ENCODE measurements around the gene ZNF710.

ZNF710 gene

DNA sequence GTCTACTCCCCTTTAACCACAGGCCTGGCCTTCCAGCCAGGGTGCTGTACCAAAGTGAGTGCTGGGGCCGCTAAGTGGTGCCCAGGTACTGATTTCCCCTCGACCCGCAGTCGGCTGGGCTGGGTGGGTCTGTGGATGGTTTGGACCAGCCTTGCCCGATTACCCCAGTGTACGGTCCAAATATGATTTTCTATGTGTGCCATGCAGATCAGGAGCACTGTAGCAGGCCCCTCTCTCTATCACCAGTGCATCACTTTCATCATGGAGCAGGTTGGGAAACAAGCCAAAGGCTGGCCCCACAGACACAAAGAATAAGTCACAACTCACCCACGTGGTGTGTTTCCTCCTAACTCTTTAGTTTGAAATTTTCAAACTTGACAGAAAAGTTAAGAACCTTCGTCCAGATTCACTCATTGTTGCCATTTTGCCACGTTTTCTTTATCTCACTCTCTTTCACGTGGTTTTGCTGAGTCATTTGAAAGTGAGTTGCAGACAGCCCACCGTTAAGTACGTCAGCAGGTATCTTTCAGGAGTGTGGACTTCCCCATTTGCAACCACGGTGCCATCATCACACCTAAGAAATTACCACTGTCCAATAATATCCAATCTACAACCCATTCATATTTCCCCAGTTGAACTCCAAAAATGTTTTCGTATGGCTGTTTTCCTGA is 37.0 kb downstream of the ZNF710 start:
- no peak for DNase-seq (ENCODE audit: low read depth, low spot score)

- no peak for DNase-seq (ENCODE audit: low read depth, low spot score)
Measured at GRCh38 chr15:90038632-90039095, 37.5 kb downstream of the ZNF710 start.

- DNase-seq (ENCODE audit: low read depth, low spot score) = no peak
Measured at GRCh38 chr15:90039996-90040395, 38.9 kb downstream of the ZNF710 start.

DNA sequence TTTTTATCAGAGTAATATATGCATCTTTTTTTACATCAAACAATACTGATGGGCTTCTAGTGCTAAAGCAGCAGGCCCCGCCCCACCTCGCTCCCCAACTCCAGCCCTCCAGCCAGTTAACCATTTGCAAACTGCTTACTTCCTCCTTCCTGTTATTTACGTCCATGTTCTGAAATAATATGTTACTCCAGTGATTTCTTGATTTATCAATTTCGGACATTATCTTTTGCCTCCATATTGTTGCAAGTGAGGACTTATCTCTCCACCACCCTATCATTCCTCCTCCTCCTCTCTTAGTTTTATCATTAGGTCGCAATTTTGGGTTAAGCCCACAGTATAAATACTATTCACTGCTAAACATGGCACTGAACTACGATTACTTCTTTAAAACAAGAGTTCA is 39.5 kb downstream of the ZNF710 start:
- DNase-seq (ENCODE audit: low read depth, low spot score) = no peak

DNA sequence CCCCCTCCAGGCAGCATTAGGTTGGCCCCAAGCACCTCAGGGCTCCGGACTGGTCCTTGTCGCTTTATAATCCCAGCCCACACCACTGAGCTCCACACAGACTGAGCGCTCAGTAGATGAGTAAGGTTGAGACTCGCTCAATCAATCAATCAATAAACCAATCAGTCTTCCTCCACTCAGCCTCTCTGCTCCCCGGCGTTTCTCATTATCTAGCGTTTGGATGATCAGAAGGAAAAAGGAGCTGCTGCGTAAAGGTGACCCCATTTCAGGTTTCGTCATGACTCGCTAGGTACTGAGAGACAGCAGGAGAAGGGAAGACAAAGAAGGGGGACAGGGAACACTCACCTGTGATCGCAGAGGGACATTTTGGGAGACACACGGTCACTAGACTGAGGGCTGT is 41.2 kb downstream of the ZNF710 start:
- no peak for DNase-seq (ENCODE audit: low read depth, low spot score)

- no peak for DNase-seq (ENCODE audit: low read depth, low spot score)
Measured at GRCh38 chr15:90042766-90043529, 41.8 kb downstream of the ZNF710 start.

DNA sequence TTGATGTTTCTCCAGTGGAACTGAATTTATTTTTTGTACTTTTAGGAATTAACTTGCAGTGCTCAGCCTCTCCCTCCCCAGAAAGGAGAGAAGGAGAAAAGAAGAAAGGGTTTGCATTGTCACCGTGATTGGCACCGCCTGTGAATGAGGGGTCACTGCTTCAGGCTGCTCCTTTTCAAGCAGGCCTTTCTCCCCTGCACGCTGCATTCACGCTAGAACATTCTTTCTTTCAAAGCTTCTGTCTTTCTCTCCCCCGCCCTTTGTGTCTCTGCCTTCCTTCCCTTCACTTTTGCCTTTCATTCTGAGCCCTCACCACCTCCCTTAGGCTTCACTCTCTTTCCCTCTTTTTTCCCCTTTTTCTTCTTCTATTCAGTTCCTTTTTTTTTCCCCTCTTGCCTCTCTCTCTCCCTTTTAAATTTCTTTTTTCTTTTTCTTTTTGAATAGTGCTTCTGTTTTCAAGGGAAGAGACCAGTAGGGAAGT is 42.4 kb downstream of the ZNF710 start:
- no peak for DNase-seq (ENCODE audit: low read depth, low spot score)

DNA sequence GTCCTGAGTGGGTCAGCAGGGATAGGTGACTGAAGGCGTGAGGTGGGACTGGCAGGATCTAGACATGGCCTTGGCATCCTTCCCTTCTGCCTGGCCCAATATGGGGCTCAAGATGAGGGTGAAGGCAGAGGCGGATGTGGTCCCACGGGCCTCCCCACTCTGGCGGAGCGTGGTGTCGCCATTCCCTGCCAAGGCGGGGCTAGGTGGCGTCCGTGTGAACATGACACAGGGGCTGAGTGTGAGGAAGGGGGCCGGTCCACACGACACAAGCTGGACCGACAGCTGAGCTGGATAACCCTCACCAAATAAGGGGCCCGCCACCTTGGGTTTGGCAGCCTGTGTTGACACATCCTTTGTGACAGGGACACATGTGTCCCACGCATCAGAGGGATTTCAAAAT is 43.1 kb downstream of the ZNF710 start:
- no peak for DNase-seq (ENCODE audit: low read depth, low spot score)

DNA sequence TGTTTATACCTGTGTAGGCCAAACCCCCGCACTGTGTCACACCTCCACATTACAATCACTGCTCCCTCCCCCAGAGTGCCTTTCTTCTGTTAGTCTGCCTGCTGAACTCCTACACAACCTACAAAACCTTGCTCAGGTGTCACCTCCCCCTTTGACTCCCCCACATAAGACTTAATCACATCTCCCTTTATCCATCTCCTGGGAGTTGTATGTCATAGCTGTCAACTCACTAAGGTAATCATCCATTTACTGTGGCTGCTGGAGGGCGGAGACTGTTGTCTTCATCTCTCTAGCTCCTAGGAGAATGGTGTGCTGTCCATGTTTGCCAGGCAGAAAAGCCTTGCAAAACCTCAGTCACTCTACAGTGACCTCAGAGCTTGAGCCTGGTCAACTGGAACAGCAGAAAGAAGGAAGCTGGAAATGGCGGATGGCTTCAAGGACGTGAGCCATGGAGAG is 43.8 kb downstream of the ZNF710 start:
- no peak for DNase-seq (ENCODE audit: low read depth, low spot score)

- no peak for DNase-seq (ENCODE audit: low read depth, low spot score)
Measured at GRCh38 chr15:90046289-90046688, 45.2 kb downstream of the ZNF710 start.

DNA sequence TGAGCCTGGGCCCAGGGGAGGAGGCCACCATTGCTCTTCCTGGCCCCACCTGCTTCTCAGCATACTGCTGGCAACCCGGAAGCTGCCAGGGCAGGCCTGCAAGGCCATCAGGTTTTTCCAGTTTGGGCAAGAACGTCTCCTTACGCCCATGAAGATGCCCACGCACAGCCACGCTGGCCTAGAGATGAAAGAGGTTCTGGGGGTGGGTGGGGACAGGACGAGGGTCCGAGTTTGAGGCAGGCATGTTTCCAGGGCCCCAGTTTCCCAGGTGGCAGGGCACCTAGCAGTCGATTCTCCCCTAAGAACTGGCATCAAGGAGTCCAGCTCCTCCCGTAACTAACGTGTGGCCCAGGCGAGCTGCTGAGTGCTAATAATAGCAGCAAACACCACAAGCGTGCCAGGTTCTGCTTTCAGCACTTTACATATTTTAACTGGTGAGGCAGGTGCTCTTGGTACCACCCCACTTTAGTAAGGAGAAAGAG is 45.8 kb downstream of the ZNF710 start:
- no peak for DNase-seq (ENCODE audit: low read depth, low spot score)

GRCh38 chr15:90047956-90048575 is 46.9 kb downstream of the ZNF710 start:
- no peak for DNase-seq (ENCODE audit: low read depth, low spot score)

DNA sequence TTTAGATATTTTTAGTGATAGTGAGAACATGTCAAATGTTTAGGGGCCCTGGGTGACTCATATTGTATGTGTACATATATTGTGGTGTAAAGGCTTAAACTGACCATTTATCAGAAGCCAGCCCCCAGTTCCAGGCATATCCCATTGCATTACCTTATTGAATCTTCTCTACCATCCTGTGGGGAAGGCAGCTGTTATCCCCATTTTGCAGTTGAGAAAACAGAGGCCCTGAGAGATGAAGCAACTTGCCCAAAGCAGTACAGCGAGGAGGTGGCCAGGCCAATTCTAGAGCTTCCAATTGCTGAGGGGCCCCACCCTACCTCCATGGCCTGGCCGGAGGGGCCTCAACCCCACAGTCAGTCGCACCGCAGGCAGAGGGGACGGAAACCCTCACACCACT is 47.9 kb downstream of the ZNF710 start:
- DNase-seq (ENCODE audit: low read depth, low spot score) = no peak

GRCh38 chr15:90049666-90050604 is 48.8 kb downstream of the ZNF710 start:
- DNase-seq (ENCODE audit: low read depth, low spot score) = no peak

DNA sequence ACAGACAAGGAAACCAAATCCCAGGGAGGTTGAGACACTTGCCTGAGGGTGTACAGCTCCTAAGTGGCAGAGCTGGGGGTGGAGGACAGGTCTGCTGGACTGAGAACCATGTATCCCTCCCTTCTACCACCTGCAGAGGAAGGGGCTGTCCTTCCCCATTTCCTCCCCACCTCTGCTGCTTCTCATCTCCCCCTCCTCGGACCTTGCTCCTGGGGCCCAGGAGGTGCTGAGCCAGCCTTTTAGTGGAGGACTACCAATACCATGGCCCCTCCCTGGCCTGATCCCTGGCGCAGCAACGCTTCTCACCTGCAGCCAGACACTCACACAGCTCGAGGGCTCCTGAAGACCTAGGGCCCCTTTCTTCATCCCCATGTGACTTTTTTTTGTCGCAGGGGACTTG is 50.8 kb downstream of the ZNF710 start:
- no peak for DNase-seq (ENCODE audit: low read depth, low spot score)

DNA sequence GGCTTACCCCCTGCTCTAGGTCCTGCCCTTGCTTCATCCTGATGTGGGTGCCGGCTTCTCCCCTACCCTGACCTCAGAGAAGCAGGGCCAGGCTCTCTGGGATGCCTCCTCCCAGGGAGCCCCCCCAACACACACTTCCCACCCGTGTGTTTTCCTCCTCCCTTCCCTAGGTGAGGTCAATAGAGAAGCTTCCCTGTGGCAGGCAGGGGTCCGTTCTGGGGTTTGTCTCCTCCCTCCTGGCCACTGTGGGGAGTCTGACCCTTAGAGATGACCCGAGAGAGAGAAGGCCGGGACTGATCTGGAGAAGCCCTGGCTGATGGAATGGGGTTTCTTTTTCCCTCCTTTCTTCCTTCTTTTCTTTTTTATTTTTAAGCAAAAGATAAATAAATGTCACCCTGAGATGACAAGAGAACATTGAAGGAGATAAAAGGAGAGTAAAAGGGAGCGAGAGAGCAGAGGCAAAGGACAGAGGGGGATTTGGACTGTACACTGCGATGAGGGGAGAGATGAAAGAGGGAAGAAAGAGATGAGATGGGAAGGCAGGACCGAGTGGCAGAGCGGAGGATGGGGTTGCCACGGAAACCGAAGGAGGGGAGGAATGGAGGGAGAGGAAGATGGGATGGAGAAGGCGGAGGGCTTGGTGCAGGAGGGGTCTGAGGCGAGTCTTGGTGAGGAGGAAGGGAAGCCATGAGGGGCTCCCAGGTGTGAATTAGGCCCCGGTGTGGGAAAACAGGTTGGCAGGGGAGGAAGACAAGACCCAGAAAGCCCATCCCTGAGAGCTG is 52.8 kb downstream of the ZNF710 start:
- DNase-seq (ENCODE audit: low read depth, low spot score) = no peak

DNA sequence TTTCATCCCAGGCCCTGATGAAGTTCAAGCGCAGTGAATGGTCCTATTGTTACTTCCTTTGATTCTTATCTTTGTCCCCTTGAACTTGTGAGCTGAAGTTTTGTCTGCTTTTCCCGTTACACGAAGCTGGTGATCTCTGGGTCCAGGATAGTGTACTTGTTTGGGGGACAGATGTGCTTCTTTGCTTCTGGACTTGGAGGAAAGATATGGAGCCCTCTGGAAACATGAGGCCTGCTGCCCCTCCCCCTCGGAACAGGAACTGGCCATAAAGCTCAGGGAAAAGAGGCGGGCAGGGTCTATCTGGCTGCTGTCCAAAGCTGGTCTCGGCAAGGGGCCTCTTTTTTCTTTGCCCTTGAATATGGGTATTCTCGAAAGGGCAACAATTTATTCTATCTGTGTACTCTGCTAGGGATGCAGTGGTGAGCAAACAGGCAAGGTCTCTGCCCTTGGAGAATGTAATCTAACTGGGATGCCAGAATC is 53.5 kb downstream of the ZNF710 start:
- no peak for DNase-seq (ENCODE audit: low read depth, low spot score)

GRCh38 chr15:90055182-90055581 is 54.1 kb downstream of the ZNF710 start:
- DNase-seq (ENCODE audit: low read depth, low spot score) = no peak

DNA sequence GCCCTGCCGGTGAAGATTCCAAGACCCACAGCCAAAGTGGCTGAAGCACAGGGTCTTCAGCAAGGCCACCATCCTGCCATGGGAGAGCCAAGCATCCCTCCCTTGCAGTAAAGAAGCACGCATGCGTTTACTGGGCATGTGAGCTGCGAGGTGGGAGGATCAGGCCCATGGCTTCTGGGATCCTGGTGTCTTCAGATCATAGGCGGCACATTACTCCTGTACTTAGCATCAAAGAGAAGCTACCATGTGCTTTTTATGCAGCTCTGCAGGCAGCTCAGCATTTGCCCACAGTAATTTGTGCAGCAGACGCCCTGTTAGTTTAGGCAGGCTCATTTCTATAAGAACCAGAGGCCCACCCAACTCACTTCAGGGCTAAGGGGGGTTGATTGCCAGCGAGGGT is 55.4 kb downstream of the ZNF710 start:
- no peak for DNase-seq (ENCODE audit: low read depth, low spot score)

DNA sequence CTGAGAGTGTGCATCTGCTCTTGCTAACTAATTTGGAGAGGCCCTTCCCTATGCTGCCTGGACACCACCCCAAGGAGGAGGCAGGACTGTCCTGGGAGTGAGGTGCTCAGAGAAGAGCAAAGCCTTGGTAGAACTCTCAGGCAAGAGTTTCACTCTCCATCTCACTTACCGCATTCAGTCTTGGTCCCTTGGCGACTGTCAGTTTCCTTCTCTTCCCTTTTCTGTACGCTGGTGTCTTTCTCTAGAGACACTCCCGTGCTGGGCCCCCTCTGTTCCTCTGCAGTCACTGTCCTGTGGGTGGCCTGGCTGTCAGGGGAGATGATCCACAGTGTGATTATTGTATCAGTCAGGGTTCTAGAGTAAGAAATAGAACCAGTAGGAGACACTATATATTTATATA is 57.2 kb downstream of the ZNF710 start:
- DNase-seq (ENCODE audit: low read depth, low spot score) = no peak

Data from iPS DF 19.7 (cell line).